Heart left ventricle (tissue), 16 donors: ENCODE measurements around the gene PARD3. TPM values are rescaled to one million over a fixed set of nuclear protein-coding genes. Genes with fewer than 3 reads are reported as not detected.

Experiments used
- ATAC-seq, 4 donors: fragments of 200-7000 bp; cut with Tn5 transposase; one replicate each; pipeline ENCODE4 v1.9.1; 2020 to 2022; ENCODE audit warnings: moderate library complexity in 4 of 4, mild to moderate bottlenecking in 3 of 4, moderate number of reproducible peaks in 1 of 4
- DNase-seq, 5 donors: peaks; one replicate each; pipeline ENCODE4 v3.0.0-alpha.2; 2020
- H3K27ac ChIP-seq, 12 donors: fragments of 200-600 bp; sonication (generic) in 4 of 12; one replicate each; pipeline versions ENCODE4 v1.5.0 to v1.8.0; 2016 to 2022; ENCODE audit warnings: mild to moderate bottlenecking in 2 of 12
- H3K27me3 ChIP-seq, 9 donors: fragments of 200-600 bp; sonication (generic) in 2 of 9; one replicate each; pipeline versions ENCODE4 v1.5.1 to v1.8.0; 2016 to 2022; ENCODE audit warnings: mild to moderate bottlenecking in 3 of 9
- H3K36me3 ChIP-seq, 9 donors: fragments of 200-600 bp; sonication (generic) in 2 of 9; one replicate each; pipeline versions ENCODE4 v1.5.0 to v1.8.0; 2018 to 2022; ENCODE audit warnings: mild to moderate bottlenecking in 2 of 9
- H3K4me1 ChIP-seq, 12 donors: fragments of 200-600 bp; sonication (generic) in 4 of 12; one replicate each; pipeline versions ENCODE4 v1.5.0 to v1.8.0; 2016 to 2022; ENCODE audit warnings: mild to moderate bottlenecking in 3 of 12
- H3K4me3 ChIP-seq, 12 donors: fragments of 200-600 bp; sonication (generic) in 4 of 12; one replicate each; pipeline versions ENCODE4 v1.5.0 to v1.8.0; 2017 to 2022; ENCODE audit warnings: mild to moderate bottlenecking in 9 of 12, moderate library complexity in 4 of 12
- H3K9me3 ChIP-seq, 12 donors: fragments of 200-600 bp; sonication (generic) in 4 of 12; one replicate each; pipeline versions ENCODE4 v1.5.0 to v1.8.0; 2016 to 2022; ENCODE audit warnings: mild to moderate bottlenecking in 1 of 12
- CTCF ChIP-seq, 12 donors: fragments of 200-600 bp; sonication (generic) in 4 of 12; IDR thresholded peaks; one replicate each; pipeline versions ENCODE4 v1.5.0 to v1.8.0; 2018 to 2022; ENCODE audit warnings: antibody characterized with exemption in 12 of 12, mild to moderate bottlenecking in 5 of 12
- POLR2A ChIP-seq, 2 donors: fragments of 450-650 bp; IDR thresholded peaks; one replicate each; pipeline ENCODE4 v1.6.1; 2017; ENCODE audit warnings: antibody characterized with exemption in 2 of 2, mild to moderate bottlenecking in 2 of 2, moderate library complexity in 2 of 2
- whole genome bisulfite sequencing, 4 donors: extraction: QIAGEN DNeasy Blood & Tissue Kit in 2 of 4; methylation state at CpG; one replicate each; pipeline versions ENCODE4 v1.1.5 to v1.1.7; 2013 to 2018; 5-methylcytosine and 5-hydroxymethylcytosine counted together
- intact Hi-C, 10 donors: fragments of 100-400 bp; cut with DNase I; formaldehyde crosslinking; loops; one replicate each; pipeline versions ENCODE4 v1.11.1 to v1.14.2; 2022
- polyA plus RNA-seq, 2 donors: library from polyadenylated mRNA; stranded (reverse); fragments of 200-250 nt; gene quantifications; one replicate each; pipeline ENCODE4 v1.2.3, GENCODE V29; 2013
- total RNA-seq, 9 donors: library from RNA; depleted of rRNA in 2 of 9; stranded (reverse); fragments of >200 nt in 2 of 9; fragmentation: NEBNext Ultra II Directional in 3 of 9; extraction: Animal tissue kit (Norgen Biotek cat#: 25700) in 3 of 9; gene quantifications; one replicate each; pipeline versions ENCODE4 v1.1.0 to v1.2.4, GENCODE V29; 2016 to 2023
- donor health status: ischemic (EF 13 %, LVEDD 7.1; RV severe dilation, severe dysfunction).
- donor health status: healthy with polysubstance abuse.
- donor health status: DM: no; HTN: yes; CAD: no.
- donor health status: DM: no; HTN: no; CAD: no.
- donor health status: ischemic (EF 25% LVEDD 6.9; RV normal size, moderate dysfunction).
- donor health status: ischemic (EF 25% LVEDD 5.7; RV mildly dilated, moderate dysfunction).
- donor health status: healthy.
- donor health status: DM: yes; HTN: yes; CAD: no.
- donor health status: ischemic (EF 35%, LVEDD 5.7; RV mildly dilated, moderate dysfunction).
- donor health status: nonischemic (EF 11% LVEDD 7.7; RV severe dilation, severe dysfunction).
- donor health status: DM: yes; HTN: yes; CAD: no.
- donor health status: PGD.
- donor health status: ischemic (EF 29% LVEDD 5.4; RV normal size, mild dysfunction).
- donor health status: nonischemic (EF 23%, LVEDD 6.1; RV moderate dilation, normal function).

Gene PARD3
- total and polyA plus RNA-seq, 11 donors: 24.8 to 69.7 (median 33.1) TPM

DNA sequence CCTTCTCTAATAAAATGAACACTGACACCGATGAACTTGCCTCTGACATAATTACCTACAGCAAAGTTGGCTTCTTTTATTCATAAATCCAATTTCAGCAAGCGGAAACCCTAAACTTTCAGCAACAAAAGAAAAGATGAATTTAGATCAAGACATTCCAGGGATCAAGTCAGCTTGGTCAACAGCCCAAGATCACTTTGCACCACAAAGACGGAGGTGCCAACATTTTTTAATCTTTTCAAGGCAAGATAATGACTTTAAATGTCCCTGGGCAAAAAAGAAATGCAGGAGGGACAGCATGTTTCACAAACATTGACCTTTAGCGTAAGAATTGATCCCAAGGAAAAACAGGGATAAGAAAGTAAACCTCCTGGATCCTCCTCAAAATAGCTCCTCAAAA is 636.9 kb downstream of the PARD3 start:
- TF ChIP-seq POLR2A (IDR thresholded peaks at IDR 0.05) (no peak), CTCF (IDR thresholded peaks at IDR 0.05) (no peak)
- intact Hi-C loops: no loop called here
- WGBS, 4 donors: 89 to 96% (median 93%) methylated on average over 4 of the region's 4 CpGs
- ATAC-seq: no peak
- DNase-seq: no peak
- H3K36me3 ChIP-seq: no peaks in the 10 kb centered on the region
- H3K4me1 ChIP-seq: peaks cover 0 to 13% (median 0%) of the 10 kb centered on the region in 12 donors
- no peaks in the 10 kb centered on the region for H3K9me3 ChIP-seq
- no peak overlapping the region for H3K4me3 ChIP-seq
- no peaks in the 10 kb centered on the region for H3K27me3 ChIP-seq
- H3K27ac ChIP-seq: no peak overlapping the region

DNA sequence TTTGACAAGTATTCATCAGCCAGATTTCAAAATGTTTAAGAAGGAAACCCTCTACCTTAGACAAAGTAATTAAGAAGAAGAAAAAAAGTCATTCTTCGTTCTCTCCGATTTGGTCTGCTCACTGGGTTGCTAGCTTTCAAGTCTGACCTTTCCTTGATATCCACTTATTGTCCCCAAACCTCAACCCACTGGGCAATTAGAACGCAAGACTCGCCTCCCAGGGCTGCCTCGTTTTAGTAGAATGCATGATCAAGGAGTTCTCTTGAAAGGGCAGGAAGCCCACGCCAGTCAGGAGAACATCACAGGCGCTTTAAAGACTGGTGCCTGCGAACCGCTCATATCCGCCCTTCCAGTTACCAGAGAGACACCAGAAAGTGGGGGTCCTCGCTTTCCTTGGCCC is 637.7 kb downstream of the PARD3 start:
- no peak for ATAC-seq
- TF ChIP-seq POLR2A (IDR thresholded peaks at IDR 0.05): no peak
- TF ChIP-seq CTCF (IDR thresholded peaks at IDR 0.05): no peak
- peaks cover 0 to 13% (median 0%) of the 10 kb centered on the region in 12 donors for H3K4me1 ChIP-seq
- H3K9me3 ChIP-seq: no peaks in the 10 kb centered on the region
- DNase-seq: no peak
- H3K36me3 ChIP-seq: no peaks in the 10 kb centered on the region
- H3K4me3 ChIP-seq: no peak overlapping the region
- no peaks in the 10 kb centered on the region for H3K27me3 ChIP-seq
- H3K27ac ChIP-seq: no peak overlapping the region
- WGBS, 4 donors: 91 to 95% (median 92%) methylated on average over 11 of the region's 11 CpGs
- intact Hi-C loops: no loop called here

- H3K4me1 ChIP-seq: peaks cover 0 to 3% (median 0%) of the 10 kb centered on the region in 12 donors
- DNase-seq: no peak
- intact Hi-C loops: no loop called here
Measured at GRCh38 chr10:34176351-34176750, 638.7 kb downstream of the PARD3 start.

GRCh38 chr10:34175121-34175520 is 640.0 kb downstream of the PARD3 start:
- intact Hi-C loops: no loop called here
- Histone ChIP-seq H3K27me3 (no peaks in the 10 kb centered on the region), H3K9me3 (no peaks in the 10 kb centered on the region), H3K4me1 (peaks cover 0 to 3% (median 0%) of the 10 kb centered on the region in 12 donors), H3K27ac (no peak overlapping the region), H3K4me3 (no peak overlapping the region), H3K36me3 (no peaks in the 10 kb centered on the region)
- DNase-seq (no peak), ATAC-seq (no peak)
- TF ChIP-seq POLR2A (IDR thresholded peaks at IDR 0.05) (no peak), CTCF (IDR thresholded peaks at IDR 0.05) (no peak)
- 92 to 96% (median 94%) methylated on average over 2 of the region's 2 CpGs for WGBS, 4 donors

More at GRCh38 chr10:34176351-34176750, 638.7 kb downstream of the PARD3 start:
- Histone ChIP-seq H3K4me3 (no peak overlapping the region), H3K27ac (no peak overlapping the region), H3K36me3 (no peaks in the 10 kb centered on the region), H3K9me3 (no peaks in the 10 kb centered on the region), H3K27me3 (no peaks in the 10 kb centered on the region)
- 81 to 86% (median 83%) methylated on average over 5 of the region's 5 CpGs for WGBS, 4 donors
- TF ChIP-seq CTCF (IDR thresholded peaks at IDR 0.05) (no peak), POLR2A (IDR thresholded peaks at IDR 0.05) (no peak)
- ATAC-seq: no peak
